Endothelial cell (in vitro differentiated cells): ENCODE data around the gene CKS1B. TPM values are rescaled to one million over a fixed set of nuclear protein-coding genes. Genes with fewer than 3 reads are reported as not detected.
A peak's percentile ranks its signal among the peaks of the same experiment; 100 is the strongest.

ENCODE experiments used
- DNase-seq: peaks from one replicate; pipeline ENCODE4 v3.0.0; 2021; ENCODE audit warnings: low spot score
- H3K27ac Mint-ChIP-seq: one replicate; pipeline ENCODE4 v1.8.0; 2021; ENCODE audit warnings: mixed read lengths, inconsistent platforms; ENCODE audit not compliant: unreplicated experiment
- H3K27me3 Mint-ChIP-seq: one replicate; pipeline ENCODE4 v1.8.0; 2021; ENCODE audit warnings: mild to moderate bottlenecking, moderate library complexity, mixed read lengths, inconsistent platforms; ENCODE audit not compliant: unreplicated experiment
- H3K36me3 Mint-ChIP-seq: one replicate; pipeline ENCODE4 v1.8.0; 2021; ENCODE audit warnings: mild to moderate bottlenecking, low read depth, mixed read lengths, inconsistent platforms; ENCODE audit not compliant: unreplicated experiment
- H3K4me1 Mint-ChIP-seq: one replicate; pipeline ENCODE4 v1.8.0; 2021; ENCODE audit warnings: mild to moderate bottlenecking, mixed read lengths, inconsistent platforms; ENCODE audit not compliant: unreplicated experiment
- H3K4me3 Mint-ChIP-seq: one replicate; pipeline ENCODE4 v1.8.0; 2021; ENCODE audit warnings: mild to moderate bottlenecking, mixed read lengths, inconsistent platforms; ENCODE audit not compliant: unreplicated experiment
- H3K9me3 Mint-ChIP-seq: one replicate; pipeline ENCODE4 v1.8.0; 2021; ENCODE audit warnings: mixed read lengths, inconsistent platforms; ENCODE audit not compliant: unreplicated experiment
- CTCF ChIP-seq: fragments of 200-600 bp; sonication (generic); IDR thresholded peaks from one replicate; pipeline ENCODE4 v1.5.0; 2021; ENCODE audit warnings: antibody characterized with exemption; ENCODE audit not compliant: unreplicated experiment
- total RNA-seq: library from RNA; stranded (reverse); fragmentation: NEBNext Ultra II Directional; extraction: Animal tissue kit (Norgen Biotek cat#: 25700); gene quantifications from one replicate; pipeline ENCODE4 v1.2.1, GENCODE V29; 2021; ENCODE audit not compliant: unreplicated experiment

CKS1B gene
- total RNA-seq, 1 donor from 2014 or later = 48.3 TPM

GRCh38 chr1:155016231-155016831, 41.9 kb downstream of the CKS1B start:
- H3K4me1 Mint-ChIP-seq = peaks cover 17% of the 10 kb centered on the region
- no peak overlapping the region for H3K27ac Mint-ChIP-seq
- peaks cover 16% of the 10 kb centered on the region for H3K27me3 Mint-ChIP-seq
- H3K9me3 Mint-ChIP-seq = no peaks in the 10 kb centered on the region
- peak overlapping the region; percentile 11 for H3K4me3 Mint-ChIP-seq
- H3K36me3 Mint-ChIP-seq = peaks cover 9% of the 10 kb centered on the region
- DNase-seq = no peak
- no peak for TF ChIP-seq CTCF

GRCh38 chr1:155017041-155017945, 42.8 kb downstream of the CKS1B start:
- peaks cover 9% of the 10 kb centered on the region for H3K36me3 Mint-ChIP-seq
- H3K4me3 Mint-ChIP-seq = no peak overlapping the region
- no peaks in the 10 kb centered on the region for H3K9me3 Mint-ChIP-seq
- DNase-seq = peak; percentile 88
- peak; percentile 92 for TF ChIP-seq CTCF
- peaks cover 19% of the 10 kb centered on the region for H3K4me1 Mint-ChIP-seq
- H3K27ac Mint-ChIP-seq = peak overlapping the region; percentile 30
- peaks cover 17% of the 10 kb centered on the region for H3K27me3 Mint-ChIP-seq

GRCh38 chr1:155017946-155018316, 43.5 kb downstream of the CKS1B start:
- Mint-ChIP-seq H3K36me3 (peaks cover 9% of the 10 kb centered on the region), H3K4me3 (no peak overlapping the region), H3K4me1 (peaks cover 17% of the 10 kb centered on the region), H3K27me3 (peaks cover 17% of the 10 kb centered on the region), H3K9me3 (no peaks in the 10 kb centered on the region), H3K27ac (no peak overlapping the region)
- TF ChIP-seq CTCF = no peak
- DNase-seq = no peak

- no peak overlapping the region for H3K4me3 Mint-ChIP-seq
- peaks cover 9% of the 10 kb centered on the region for H3K36me3 Mint-ChIP-seq
- no peak for TF ChIP-seq CTCF
- H3K27ac Mint-ChIP-seq = no peak overlapping the region
- no peaks in the 10 kb centered on the region for H3K9me3 Mint-ChIP-seq
- H3K4me1 Mint-ChIP-seq = peaks cover 21% of the 10 kb centered on the region
- DNase-seq = no peak
- H3K27me3 Mint-ChIP-seq = peaks cover 15% of the 10 kb centered on the region
These were observed 44.3 kb downstream of the CKS1B start for GRCh38 chr1:155018617-155019348.
